GM18873 (cell line): Measurements from ENCODE around the gene DTX2.
"Not testable (repeated sequence)": the region's sequence is repeated elsewhere in the genome, so short reads cannot be mapped to it uniquely, and the experiment has no call there.

Experiments
- ATAC-seq: cut with Tn5 transposase; IDR thresholded peaks from one replicate; pipeline ENCODE4 v1.9.1; 2021; ENCODE audit warnings: mild to moderate bottlenecking, moderate library complexity, moderate number of reproducible peaks; ENCODE audit not compliant: unreplicated experiment, low FRiP score

DTX2 gene

GRCh38 chr7:76511200-76511910, 49.8 kb downstream of the DTX2 start:
- ATAC-seq = not testable (repeated sequence)

GRCh38 chr7:76511911-76512885, 50.7 kb downstream of the DTX2 start:
- ATAC-seq = not testable (repeated sequence)

- no peak for ATAC-seq
Observed at GRCh38 chr7:76512941-76513816, 51.7 kb downstream of the DTX2 start.

GRCh38 chr7:76513817-76514799, 52.6 kb downstream of the DTX2 start:
- no peak for ATAC-seq

- ATAC-seq = no peak
Observed at GRCh38 chr7:76514926-76515771, 53.6 kb downstream of the DTX2 start.

- ATAC-seq = no peak
Observed at GRCh38 chr7:76515999-76516443, 54.5 kb downstream of the DTX2 start.

- ATAC-seq = not testable (repeated sequence)
Observed at GRCh38 chr7:76516932-76517331, 55.4 kb downstream of the DTX2 start.

- ATAC-seq = not testable (repeated sequence)
Observed at GRCh38 chr7:76526183-76526582, 64.7 kb downstream of the DTX2 start.

- ATAC-seq = not testable (repeated sequence)
Observed at GRCh38 chr7:76531643-76532042, 70.1 kb downstream of the DTX2 start.

GRCh38 chr7:76543197-76543596, 81.7 kb downstream of the DTX2 start, which contains the start of gene SPDYE16:
Gene SPDYE16, minus strand, starts transcription at chr7:76543297. Its CDS starts 1,838 bp downstream, at chr7:76541459.
- not testable (repeated sequence) for ATAC-seq

- ATAC-seq = peak; percentile 98
Observed at GRCh38 chr7:76549025-76549854, 87.7 kb downstream of the DTX2 start.

GRCh38 chr7:76549855-76550248, 88.3 kb downstream of the DTX2 start:
- not testable (repeated sequence) for ATAC-seq

GRCh38 chr7:76551992-76552391, 90.5 kb downstream of the DTX2 start:
- ATAC-seq = not testable (repeated sequence)
